NCI-H524 (cell line): ENCODE results near the gene BEND4.
"Not testable (repeated sequence)": the region's sequence is repeated elsewhere in the genome, so short reads cannot be mapped to it uniquely, and the experiment has no call there.

Source experiments
- DNase-seq, 2 experiments: peaks; one replicate each; lab custom pipeline; 2025; lab: John Stamatoyannopoulos, UW

Gene BEND4

GRCh38 chr4:42152507-42153504, at the start of gene BEND4:
Gene BEND4 (minus strand): TSS chr4:42152655. CDS start chr4:42152143, 512 bp downstream.
- DNase-seq: peak in 1 of 2 experiments; percentile 81

- no peak for DNase-seq
These were observed 44.9 kb upstream of the BEND4 start for GRCh38 chr4:42197341-42197740.

GRCh38 chr4:42172921-42173320, 20.5 kb upstream of the BEND4 start:
- DNase-seq: no peak

GRCh38 chr4:42172128-42172790, 19.8 kb upstream of the BEND4 start:
- DNase-seq: no peak

GRCh38 chr4:42167709-42168108, 15.3 kb upstream of the BEND4 start:
- no peak for DNase-seq

- not testable (repeated sequence) for DNase-seq
These were observed 13.7 kb upstream of the BEND4 start for GRCh38 chr4:42166186-42166585.

GRCh38 chr4:42159271-42160001, 7.0 kb upstream of the BEND4 start:
- no peak for DNase-seq

GRCh38 chr4:42151568-42152506, 618 bp downstream of the BEND4 start:
- peak; percentile 84 to 92 for DNase-seq

- DNase-seq: peak; percentile 1 to 37
These were observed 1.5 kb downstream of the BEND4 start for GRCh38 chr4:42150653-42151567.

- DNase-seq: peak in 1 of 2 experiments; percentile 47
These were observed 3.5 kb downstream of the BEND4 start for GRCh38 chr4:42149004-42149403.

GRCh38 chr4:42148425-42148824, 4.0 kb downstream of the BEND4 start:
- DNase-seq: no peak

GRCh38 chr4:42144028-42144427, 8.4 kb downstream of the BEND4 start:
- DNase-seq: no peak

GRCh38 chr4:42142591-42142990, 9.9 kb downstream of the BEND4 start:
- DNase-seq: no peak

GRCh38 chr4:42136371-42136770, 16.1 kb downstream of the BEND4 start:
- DNase-seq: no peak

GRCh38 chr4:42133006-42133405, 19.4 kb downstream of the BEND4 start:
- DNase-seq: no peak

- DNase-seq: no peak
These were observed 20.4 kb downstream of the BEND4 start for GRCh38 chr4:42132099-42132498.

GRCh38 chr4:42123071-42123644, 29.3 kb downstream of the BEND4 start:
- no peak for DNase-seq

GRCh38 chr4:42122237-42122636, 30.2 kb downstream of the BEND4 start:
- no peak for DNase-seq

GRCh38 chr4:42119886-42120285, 32.6 kb downstream of the BEND4 start:
- DNase-seq: no peak

- no peak for DNase-seq
These were observed 39.6 kb downstream of the BEND4 start for GRCh38 chr4:42112846-42113245.
